GM12878 (cell line): ENCODE data around the gene PLEKHS1. TPM values are rescaled to one million over a fixed set of nuclear protein-coding genes. Genes with fewer than 3 reads are reported as not detected.

Source experiments
- ATAC-seq: fragments of 200-7000 bp; cut with Tn5 transposase; 3 replicates; pipeline ENCODE4 v1.9.1; 2020; ENCODE audit warnings: mild to moderate bottlenecking, moderate library complexity
- BruUV-seq: library from RNA; stranded (reverse); fragments of 400-500 nt; replicated peaks from 2 replicates; lab custom pipeline; 2021; lab: Mats Ljungman, UMichigan
- CTCF ChIA-PET: fragments of 300-600 bp; sonication (Branson Sonifier 250); formaldehyde crosslinking; extraction: SDS; loops from one replicate; lab custom pipeline; 2021; ENCODE audit warnings: inconsistent platforms; lab: Yijun Ruan, JAX
- POLR2A ChIA-PET: fragments of 350-600 bp; formaldehyde crosslinking; extraction: SDS; loops from one replicate; lab custom pipeline; 2021; ENCODE audit warnings: inconsistent platforms; lab: Charles Lee
- RAD21 ChIA-PET: fragments of 300-600 bp; sonication (Branson Sonifier 250); formaldehyde crosslinking; loops from one replicate; lab custom pipeline; 2023; ENCODE audit warnings: antibody characterized with exemption; ENCODE audit not compliant: unreplicated experiment; lab: Charles Lee
- SMC1A ChIA-PET: fragments of 300-600 bp; sonication (Branson Sonifier 250); formaldehyde crosslinking; loops from one replicate; lab custom pipeline; 2023; ENCODE audit not compliant: unreplicated experiment, uncharacterized antibody; lab: Charles Lee
- DNase-seq: peaks from one replicate; pipeline ENCODE4 v3.0.0-alpha.2; 2011; ENCODE audit warnings: low read depth, low spot score
- FAIRE-seq: peaks from 3 replicates; lab custom pipeline; 2011; peaks lifted over from hg19 to GRCh38; lab: Jason Lieb, UNC
- H2AFZ ChIP-seq: 2 replicates; pipeline ENCODE4 v1.6.0; 2011; ENCODE audit warnings: low read depth, low read length, control low read depth; ENCODE audit not compliant: control insufficient read depth
- H3K27ac ChIP-seq: 2 replicates; pipeline ENCODE4 v1.5.1; 2011; ENCODE audit warnings: control low read depth; ENCODE audit not compliant: control insufficient read depth, insufficient read depth
- H3K27me3 ChIP-seq, 2 experiments: replicated peaks in 1 of 2; 2 replicates each; pipeline versions ENCODE4 v1.6.0 to v1.6.1; 2011; ENCODE audit warnings: low read length in 1 of 2; ENCODE audit not compliant: control insufficient read depth in 2 of 2, insufficient read depth in 2 of 2
- H3K36me3 ChIP-seq, 2 experiments: 2 replicates each; pipeline ENCODE4 v1.5.1; 2011; ENCODE audit warnings: low read length in 1 of 2; ENCODE audit not compliant: control insufficient read depth in 2 of 2, insufficient read depth in 2 of 2
- H3K4me1 ChIP-seq: 2 replicates; pipeline ENCODE4 v1.6.1; 2011; ENCODE audit warnings: mild to moderate bottlenecking, low read length, moderate library complexity, mixed read lengths; ENCODE audit not compliant: control insufficient read depth, insufficient read depth
- H3K4me2 ChIP-seq: 2 replicates; pipeline ENCODE4 v1.6.0; 2011; ENCODE audit warnings: control low read depth; ENCODE audit not compliant: control insufficient read depth, insufficient read depth
- H3K4me3 ChIP-seq: fragments of 200-600 bp; sonication (generic); 2 replicates; pipeline ENCODE4 v1.5.1; 2016
- H3K79me2 ChIP-seq: 2 replicates; pipeline ENCODE4 v1.6.0; 2011; ENCODE audit warnings: low read length; ENCODE audit not compliant: control insufficient read depth, insufficient read depth
- H3K9ac ChIP-seq: 2 replicates; pipeline ENCODE4 v1.8.0; 2011; ENCODE audit warnings: low read length, control low read depth, mixed read lengths; ENCODE audit not compliant: control insufficient read depth, insufficient read depth
- H3K9me3 ChIP-seq: replicated peaks from 3 replicates; pipeline ENCODE4 v1.5.1; 2011; ENCODE audit warnings: mild to moderate bottlenecking, low read length; ENCODE audit not compliant: control insufficient read depth, insufficient read depth
- H4K20me1 ChIP-seq: 2 replicates; pipeline ENCODE4 v1.6.0; 2011; ENCODE audit not compliant: control insufficient read depth, insufficient read depth
- HDAC2 ChIP-seq: fragments of 200-600 bp; sonication (generic); IDR thresholded peaks from 2 replicates; pipeline ENCODE4 v1.6.1; 2017
- JUNB ChIP-seq: IDR thresholded peaks from 2 replicates; pipeline ENCODE4 v1.6.1; 2016; ENCODE audit warnings: antibody characterized with exemption, mild to moderate bottlenecking
- RAD51 ChIP-seq: fragments of 450-650 bp; IDR thresholded peaks from 2 replicates; pipeline ENCODE4 v1.6.1; 2016; ENCODE audit warnings: moderate library complexity, mild to moderate bottlenecking, inconsistent platforms
- SREBF1 ChIP-seq: IDR thresholded peaks from 2 replicates; pipeline ENCODE4 v1.6.1; 2012; ENCODE audit warnings: mild to moderate bottlenecking, low read length
- SRF ChIP-seq, 2 experiments: IDR thresholded peaks; 2 replicates each; pipeline ENCODE4 v1.6.1; 2011; ENCODE audit warnings: low read depth in 2 of 2, low read length in 2 of 2, mild to moderate bottlenecking in 1 of 2, moderate library complexity in 1 of 2
- ZNF24 ChIP-seq: fragments of 450-650 bp; IDR thresholded peaks from 2 replicates; pipeline ENCODE4 v1.6.1; 2017; ENCODE audit warnings: antibody characterized with exemption, mild to moderate bottlenecking
- WGBS: methylation state at CpG from one replicate; pipeline ENCODE4 v1.1.6; 2016; ENCODE audit warnings: low lambda C conversion rate; ENCODE audit not compliant: insufficient replicate concordance, insufficient coverage; ENCODE audit errors: missing lambda C conversion rate; 5-methylcytosine and 5-hydroxymethylcytosine counted together
- in situ Hi-C: fragments of 300-500 bp; cut with MboI; formaldehyde crosslinking; loops from 9 replicates; pipeline ENCODE4 v1.14.3; 2018; ENCODE audit warnings: mixed read lengths
- intact Hi-C: fragments of 100-400 bp; cut with micrococcal nuclease; formaldehyde crosslinking; loops from one replicate; pipeline ENCODE4 v1.14.2; 2022; ENCODE audit not compliant: unreplicated experiment
- polyA plus RNA-seq, 11 experiments: library from polyadenylated mRNA; depleted of rRNA in 4 of 11; unstranded in 6 of 11; stranded (reverse) in 5 of 11; fragments of >200 nt; fragmentation: Nextera tagmentation in 4 of 11; fragmentation: Illumina TruSeq in 1 of 11; extraction: Ambion mirVana in 4 of 11; extraction: Trizol in 1 of 11; gene quantifications; 1 replicate in 1 of 11; 2 replicates in 10 of 11; pipeline versions ENCODE4 v1.2.1 to v1.2.3, GENCODE V29; 2011 to 2016; ENCODE audit warnings: inconsistent platforms in 2 of 11, missing spikeins in 2 of 11, low read depth in 1 of 11
- total RNA-seq, 4 experiments: library from RNA; depleted of rRNA in 3 of 4; stranded (reverse); fragments of >200 nt in 3 of 4; fragmentation: Illumina TruSeq in 1 of 4; extraction: Trizol in 1 of 4; gene quantifications; 2 replicates each; pipeline versions ENCODE4 v1.2.1 to v1.2.3, GENCODE V29; 2013 to 2021
- TF ChIP-seq, protein P1 (sequence below): fragments of 450-650 bp; formaldehyde crosslinking; IDR thresholded peaks from 2 replicates; pipeline ENCODE4 v1.4.0; 2020; ENCODE audit warnings: mild to moderate bottlenecking, moderate library complexity

Gene PLEKHS1
- total and polyA plus RNA-seq, 10 of the 15 experiments (the other 5 are each of a cell fraction or from before 2014, with no cell fraction given), result 0.04 to 0.17 TPM; not detected in 8

DNA sequence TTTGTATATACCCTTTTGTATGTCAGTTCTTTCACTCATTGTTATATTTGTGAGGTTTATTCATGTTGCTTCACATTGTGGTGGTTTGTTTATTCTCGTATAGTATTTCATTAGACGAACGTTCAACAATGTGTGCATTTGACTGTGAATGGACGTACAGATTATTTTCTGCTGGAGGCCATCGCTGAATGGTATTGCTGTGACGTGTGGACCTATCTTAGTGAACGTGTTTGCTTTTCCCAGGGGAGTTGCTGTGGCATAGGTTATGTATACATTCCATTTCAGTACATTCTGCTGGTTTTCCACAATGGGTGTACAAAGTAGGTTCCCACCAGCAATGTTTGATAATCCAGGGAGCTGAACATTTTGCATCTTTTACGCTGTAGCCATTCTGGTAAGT, 31.1 kb upstream of the PLEKHS1 start:
- Histone ChIP-seq H3K9ac (no peak overlapping the region), H3K27me3 (no peaks in the 10 kb centered on the region), H2AFZ (no peak overlapping the region), H3K4me2 (no peak overlapping the region), H4K20me1 (no peaks in the 10 kb centered on the region), H3K36me3 (peaks cover 2 to 11% of the 10 kb centered on the region in 2 experiments; a peak in 3 of 4 replicates), H3K27ac (no peak overlapping the region), H3K9me3 (no peaks in the 10 kb centered on the region), H3K79me2 (no peaks in the 10 kb centered on the region), H3K4me1 (peaks cover 7% of the 10 kb centered on the region), H3K4me3 (no peak overlapping the region)
- ChIA-PET SMC1A (no interaction called here), CTCF (no interaction called here), RAD21 (interaction anchor here (1.3 kb wide), 1 partner anchor 8 kb away, joined by 3 read pairs; no protein-coding TSS in a partner anchor), POLR2A (no interaction called here)
- no TSS peak for BruUV-seq
- 83% methylated on average over 8 of the region's 8 CpGs for WGBS
- ATAC-seq (no peak), DNase-seq (no peak), FAIRE-seq (no peak)
- TF ChIP-seq, protein P1, sequence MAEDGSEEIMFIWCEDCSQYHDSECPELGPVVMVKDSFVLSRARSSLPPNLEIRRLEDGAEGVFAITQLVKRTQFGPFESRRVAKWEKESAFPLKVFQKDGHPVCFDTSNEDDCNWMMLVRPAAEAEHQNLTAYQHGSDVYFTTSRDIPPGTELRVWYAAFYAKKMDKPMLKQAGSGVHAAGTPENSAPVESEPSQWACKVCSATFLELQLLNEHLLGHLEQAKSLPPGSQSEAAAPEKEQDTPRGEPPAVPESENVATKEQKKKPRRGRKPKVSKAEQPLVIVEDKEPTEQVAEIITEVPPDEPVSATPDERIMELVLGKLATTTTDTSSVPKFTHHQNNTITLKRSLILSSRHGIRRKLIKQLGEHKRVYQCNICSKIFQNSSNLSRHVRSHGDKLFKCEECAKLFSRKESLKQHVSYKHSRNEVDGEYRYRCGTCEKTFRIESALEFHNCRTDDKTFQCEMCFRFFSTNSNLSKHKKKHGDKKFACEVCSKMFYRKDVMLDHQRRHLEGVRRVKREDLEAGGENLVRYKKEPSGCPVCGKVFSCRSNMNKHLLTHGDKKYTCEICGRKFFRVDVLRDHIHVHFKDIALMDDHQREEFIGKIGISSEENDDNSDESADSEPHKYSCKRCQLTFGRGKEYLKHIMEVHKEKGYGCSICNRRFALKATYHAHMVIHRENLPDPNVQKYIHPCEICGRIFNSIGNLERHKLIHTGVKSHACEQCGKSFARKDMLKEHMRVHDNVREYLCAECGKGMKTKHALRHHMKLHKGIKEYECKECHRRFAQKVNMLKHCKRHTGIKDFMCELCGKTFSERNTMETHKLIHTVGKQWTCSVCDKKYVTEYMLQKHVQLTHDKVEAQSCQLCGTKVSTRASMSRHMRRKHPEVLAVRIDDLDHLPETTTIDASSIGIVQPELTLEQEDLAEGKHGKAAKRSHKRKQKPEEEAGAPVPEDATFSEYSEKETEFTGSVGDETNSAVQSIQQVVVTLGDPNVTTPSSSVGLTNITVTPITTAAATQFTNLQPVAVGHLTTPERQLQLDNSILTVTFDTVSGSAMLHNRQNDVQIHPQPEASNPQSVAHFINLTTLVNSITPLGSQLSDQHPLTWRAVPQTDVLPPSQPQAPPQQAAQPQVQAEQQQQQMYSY, result no peak
- TF ChIP-seq SREBF1, result no peak
- no peak for TF ChIP-seq SRF (IDR thresholded peaks at IDR 0.05; ENCODE audit: low read depth in 2 of 2, low read length in 2 of 2)
- no peak for TF ChIP-seq JUNB
- TF ChIP-seq RAD51, result no peak
- TF ChIP-seq HDAC2, result no peak
- TF ChIP-seq ZNF24, result no peak
- intact Hi-C loops, result no loop called here
- in situ Hi-C loops, result no loop called here
